ENCODE results near the gene RAI1. TPM values are rescaled to one million over a fixed set of nuclear protein-coding genes. Genes with fewer than 3 reads are reported as not detected.

The RAI1 gene
- total and polyA plus RNA-seq, 10 donors, result 5.4 to 61.9 (median 35.2) TPM

DNA sequence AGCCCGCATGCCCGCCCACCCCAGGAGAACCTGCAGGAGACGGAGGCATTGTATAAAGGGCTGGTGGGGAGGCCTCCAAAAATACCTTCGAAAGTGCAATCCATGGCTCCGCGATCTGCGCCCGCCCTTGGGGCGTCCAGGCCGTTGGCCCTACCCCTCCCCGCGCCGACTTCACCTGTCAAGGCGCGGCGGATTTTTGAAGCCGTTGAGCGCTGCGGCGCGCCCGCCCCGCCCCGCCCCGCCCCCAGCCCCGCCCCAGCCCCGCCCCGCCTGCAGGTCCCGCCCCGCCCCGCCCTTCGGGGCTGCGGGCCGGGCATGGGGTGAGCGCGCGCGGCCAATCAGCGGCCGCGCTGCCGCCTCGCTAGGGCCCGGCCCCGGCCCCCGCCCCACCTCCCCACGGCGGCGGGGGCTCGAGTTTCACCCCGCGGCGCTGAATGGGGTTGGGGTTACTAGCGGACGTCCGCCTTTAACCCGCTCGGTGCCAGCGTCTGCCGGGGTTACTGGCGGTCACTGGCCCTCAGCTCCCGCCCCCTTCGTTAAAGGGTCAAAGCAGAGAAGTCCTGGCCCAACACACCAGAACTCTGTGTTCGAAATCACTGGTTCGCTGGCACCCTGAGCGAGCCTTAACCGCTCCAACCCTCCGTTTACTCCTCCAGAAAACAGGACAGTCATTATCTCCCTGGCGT lies 142.3 kb downstream of the RAI1 start:
- TF ChIP-seq, protein P1, sequence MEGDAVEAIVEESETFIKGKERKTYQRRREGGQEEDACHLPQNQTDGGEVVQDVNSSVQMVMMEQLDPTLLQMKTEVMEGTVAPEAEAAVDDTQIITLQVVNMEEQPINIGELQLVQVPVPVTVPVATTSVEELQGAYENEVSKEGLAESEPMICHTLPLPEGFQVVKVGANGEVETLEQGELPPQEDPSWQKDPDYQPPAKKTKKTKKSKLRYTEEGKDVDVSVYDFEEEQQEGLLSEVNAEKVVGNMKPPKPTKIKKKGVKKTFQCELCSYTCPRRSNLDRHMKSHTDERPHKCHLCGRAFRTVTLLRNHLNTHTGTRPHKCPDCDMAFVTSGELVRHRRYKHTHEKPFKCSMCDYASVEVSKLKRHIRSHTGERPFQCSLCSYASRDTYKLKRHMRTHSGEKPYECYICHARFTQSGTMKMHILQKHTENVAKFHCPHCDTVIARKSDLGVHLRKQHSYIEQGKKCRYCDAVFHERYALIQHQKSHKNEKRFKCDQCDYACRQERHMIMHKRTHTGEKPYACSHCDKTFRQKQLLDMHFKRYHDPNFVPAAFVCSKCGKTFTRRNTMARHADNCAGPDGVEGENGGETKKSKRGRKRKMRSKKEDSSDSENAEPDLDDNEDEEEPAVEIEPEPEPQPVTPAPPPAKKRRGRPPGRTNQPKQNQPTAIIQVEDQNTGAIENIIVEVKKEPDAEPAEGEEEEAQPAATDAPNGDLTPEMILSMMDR (IDR thresholded peaks at IDR 0.05 in 8 of 11, conservative IDR thresholded peaks at IDR 0.05 in 3 of 11), result no peak
- TF ChIP-seq POLR2AphosphoS5 (IDR thresholded peaks at IDR 0.05) (peak; percentile 46 to 79 (median 58)), POLR2A (IDR thresholded peaks at IDR 0.05) (no peak)
- DNase-seq, result peak; percentile 95
- Histone ChIP-seq H3K9me3 (no peaks in the 10 kb centered on the region), H3K4me3 (peak overlapping the region; percentile 27 to 69 (median 38)), H3K27me3 (replicated peaks in 1 of 7) (no peaks in the 10 kb centered on the region), H3K27ac (peak overlapping the region in 7 of 8 donors; percentile 62 to 87 (median 79)), H3K36me3 (peaks cover 0 to 30% (median 13%) of the 10 kb centered on the region in 6 donors), H3K4me1 (peaks cover 34 to 97% (median 67%) of the 10 kb centered on the region in 6 donors)
- intact Hi-C loops (cut with DNase I; ENCODE audit: low total_unique reads), result no loop called here
- WGBS, 5 donors, result 1 to 6% (median 2%) methylated on average over 9 to 69 of the region's 69 CpGs

DNA sequence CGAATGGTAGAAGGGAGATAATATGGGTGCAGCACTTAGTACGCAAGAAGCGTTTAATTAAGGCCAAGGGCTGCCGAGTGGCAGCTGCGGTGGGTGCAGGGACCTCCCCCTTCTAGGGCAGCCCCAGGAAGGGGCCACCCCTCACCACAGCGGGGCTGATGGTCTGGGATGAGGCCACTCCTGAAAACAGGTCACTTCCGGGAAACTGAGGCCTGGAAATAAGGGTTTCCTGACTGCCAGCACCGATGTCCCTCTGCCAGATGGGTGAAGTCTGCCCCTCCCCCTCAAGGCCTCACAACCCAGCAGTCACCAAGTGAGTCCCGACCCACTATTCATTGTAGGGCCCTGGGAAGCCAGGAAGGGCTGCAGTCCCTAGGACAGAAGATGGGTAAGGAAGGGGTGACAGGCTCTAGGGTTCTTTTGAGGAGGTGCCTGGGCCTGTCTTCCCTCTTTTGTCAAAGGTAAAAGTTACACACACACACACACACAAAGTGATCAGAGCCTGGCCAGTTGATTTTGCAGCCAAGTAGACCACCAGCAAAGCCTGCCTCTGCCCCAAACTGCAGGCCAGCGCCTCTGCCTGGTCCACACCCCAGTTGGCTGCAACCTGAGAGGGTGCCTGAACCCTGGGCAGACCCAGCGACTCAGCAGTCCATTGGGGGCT lies 143.0 kb downstream of the RAI1 start:
- Histone ChIP-seq H3K9me3 (no peaks in the 10 kb centered on the region), H3K4me3 (peak overlapping the region in 7 of 8 donors; percentile 32 to 69 (median 39)), H3K27me3 (replicated peaks in 1 of 7) (no peaks in the 10 kb centered on the region), H3K36me3 (peaks cover 0 to 25% (median 6%) of the 10 kb centered on the region in 6 donors), H3K4me1 (peaks cover 32 to 93% (median 62%) of the 10 kb centered on the region in 6 donors), H3K27ac (peak overlapping the region in 7 of 8 donors; percentile 62 to 87 (median 79))
- TF ChIP-seq POLR2AphosphoS5 (IDR thresholded peaks at IDR 0.05), result no peak
- TF ChIP-seq, protein P1 (IDR thresholded peaks at IDR 0.05 in 8 of 11, conservative IDR thresholded peaks at IDR 0.05 in 3 of 11), result no peak
- no peak for TF ChIP-seq POLR2A (IDR thresholded peaks at IDR 0.05)
- 21 to 29% (median 23%) methylated on average over 7 to 11 of the region's 11 CpGs for WGBS, 5 donors
- no peak for DNase-seq
- intact Hi-C loops (cut with DNase I; ENCODE audit: low total_unique reads), result no loop called here

DNA sequence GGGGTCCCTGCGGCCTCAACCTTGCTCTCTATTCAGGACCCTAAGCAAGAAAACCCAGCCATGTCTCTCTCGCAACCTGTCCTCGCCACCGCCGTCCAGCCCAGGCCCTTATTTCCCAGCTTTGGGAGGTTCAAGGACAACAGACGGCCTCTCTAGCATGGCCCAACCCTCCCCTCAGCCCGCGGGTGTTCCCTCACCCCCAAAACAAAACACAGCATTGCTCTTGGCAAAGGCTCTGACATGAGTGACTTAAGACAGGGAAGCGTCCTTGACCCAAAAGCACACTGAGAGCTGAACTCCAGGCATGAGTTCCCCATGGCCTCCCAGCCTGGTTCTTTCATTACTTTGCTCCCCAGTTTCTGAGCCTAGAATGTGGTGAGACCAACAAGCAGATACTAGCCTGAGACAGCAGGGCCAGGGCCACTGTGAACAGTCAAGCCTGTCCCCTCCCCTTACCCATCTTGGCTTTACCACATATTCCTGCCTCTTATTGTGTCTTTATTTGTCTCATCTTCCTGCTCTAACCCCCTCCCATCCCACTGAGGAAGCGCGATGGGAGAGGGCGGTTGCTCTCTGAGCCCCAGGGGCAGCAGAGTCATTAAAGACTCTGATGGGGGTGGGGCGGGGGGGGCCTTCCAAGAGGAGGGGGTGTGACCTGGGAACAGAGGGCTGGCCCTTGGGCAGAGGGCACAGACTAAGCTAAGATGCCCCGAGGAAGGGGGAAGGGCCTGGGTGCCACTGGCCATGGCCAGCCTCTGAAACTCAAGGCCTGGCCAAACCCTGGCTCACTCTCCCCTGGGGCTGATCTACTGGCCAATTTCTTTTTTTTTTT lies 143.7 kb downstream of the RAI1 start:
- H3K27me3 ChIP-seq (replicated peaks in 1 of 7), result no peaks in the 10 kb centered on the region
- H3K9me3 ChIP-seq, result no peaks in the 10 kb centered on the region
- H3K27ac ChIP-seq, result peak overlapping the region in 7 of 8 donors; percentile 62 to 87 (median 79)
- 46 to 55% (median 52%) methylated on average over 14 of the region's 14 CpGs for WGBS, 5 donors
- TF ChIP-seq POLR2A (IDR thresholded peaks at IDR 0.05) (no peak), POLR2AphosphoS5 (IDR thresholded peaks at IDR 0.05) (no peak)
- TF ChIP-seq, protein P1 (IDR thresholded peaks at IDR 0.05 in 8 of 11, conservative IDR thresholded peaks at IDR 0.05 in 3 of 11), result no peak
- intact Hi-C loops (cut with DNase I; ENCODE audit: low total_unique reads), result no loop called here
- peaks cover 0 to 17% (median 2%) of the 10 kb centered on the region in 6 donors for H3K36me3 ChIP-seq
- H3K4me3 ChIP-seq, result no peak overlapping the region
- H3K4me1 ChIP-seq, result peaks cover 28 to 93% (median 59%) of the 10 kb centered on the region in 6 donors
- DNase-seq, result no peak

Measured in spleen (tissue), 11 donors.